Measurements from ENCODE around the gene ST14. TPM values are rescaled to one million over a fixed set of nuclear protein-coding genes. Genes with fewer than 3 reads are reported as not detected.

The ST14 gene
- total RNA-seq, 1 experiment from 2014 or later = 298 TPM

- intact Hi-C loops (cut with micrococcal nuclease; ENCODE audit: unreplicated experiment) = no loop called here
- Histone ChIP-seq H3K9me3 (no peaks in the 10 kb centered on the region), H3K36me3 (ENCODE audit: control insufficient read depth, insufficient read depth, low read length) (peaks cover 2% of the 10 kb centered on the region; the same call in 1 of the 2 replicates), H3K27me3 (replicated peaks; ENCODE audit: control insufficient read depth, insufficient read depth, low read length) (no peaks in the 10 kb centered on the region), H3K4me1 (peaks cover 13% of the 10 kb centered on the region; the same call in 1 of the 2 replicates), H3K4me3 (ENCODE audit: low read depth, low read length) (no peak overlapping the region)
- Mint-ChIP-seq H3K9me3 (ENCODE audit: unreplicated experiment) (no peaks in the 10 kb centered on the region), H3K4me1 (ENCODE audit: low read depth, unreplicated experiment) (peaks cover 34% of the 10 kb centered on the region), H3K4me3 (ENCODE audit: unreplicated experiment) (no peak overlapping the region), H3K36me3 (ENCODE audit: insufficient read depth, unreplicated experiment) (peaks cover 100% of the 10 kb centered on the region), H3K27me3 (ENCODE audit: insufficient read depth, unreplicated experiment) (no peaks in the 10 kb centered on the region), H3K27ac (ENCODE audit: unreplicated experiment) (no peak overlapping the region)
- POLR2A ChIA-PET = no interaction called here
- no peak for TF ChIP-seq CTCF (IDR thresholded peaks at IDR 0.05; ENCODE audit: insufficient read depth in 1 of 2, low read depth in 1 of 2, low read length in 1 of 2, severe bottlenecking in 1 of 2, unreplicated experiment in 1 of 2)
- no peak for DNase-seq
- no TSS peak for BruUV-seq (replicated peaks)
- CTCF ChIA-PET = interaction anchor here (0.7 kb wide), 1 partner anchor 17 kb away, joined by 4 read pairs; no protein-coding TSS in a partner anchor
These were observed 44.4 kb upstream of the ST14 start for GRCh38 chr11:130115218-130115617.

DNA sequence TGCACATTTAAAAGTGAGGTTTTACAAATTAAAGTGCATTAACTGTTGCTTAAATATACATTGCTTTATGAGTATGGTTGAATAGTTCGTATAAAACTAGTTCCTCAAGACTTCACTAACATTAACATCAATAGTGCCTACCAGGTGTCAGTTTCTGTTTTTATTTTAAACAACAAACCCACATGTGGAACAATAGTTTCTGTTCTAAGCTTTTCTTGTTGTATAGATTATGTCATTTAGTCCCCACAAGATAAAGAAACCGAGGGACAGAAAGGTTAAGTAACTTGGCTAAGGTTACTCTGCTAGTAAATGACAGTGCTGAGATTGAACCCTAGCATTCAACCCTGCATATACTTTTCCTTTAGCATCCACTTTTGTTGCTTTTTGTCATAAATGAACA lies 41.4 kb upstream of the ST14 start:
- intact Hi-C loops (cut with micrococcal nuclease; ENCODE audit: unreplicated experiment) = no loop called here
- no peaks in the 10 kb centered on the region for H3K27me3 ChIP-seq (replicated peaks; ENCODE audit: control insufficient read depth, insufficient read depth, low read length)
- POLR2A ChIA-PET = interaction anchor here (0.5 kb wide), 1 partner anchor 116 kb away, joined by 9 read pairs; the partner anchor contains the start of gene PRDM10
- H3K4me1 ChIP-seq = peaks cover 13% of the 10 kb centered on the region
- no peak overlapping the region for H3K4me3 Mint-ChIP-seq (ENCODE audit: unreplicated experiment)
- H3K9me3 ChIP-seq = no peaks in the 10 kb centered on the region
- BruUV-seq (replicated peaks) = no TSS peak
- H3K36me3 Mint-ChIP-seq (ENCODE audit: insufficient read depth, unreplicated experiment) = peaks cover 100% of the 10 kb centered on the region
- no peaks in the 10 kb centered on the region for H3K27me3 Mint-ChIP-seq (ENCODE audit: insufficient read depth, unreplicated experiment)
- H3K9me3 Mint-ChIP-seq (ENCODE audit: unreplicated experiment) = no peaks in the 10 kb centered on the region
- TF ChIP-seq CTCF (IDR thresholded peaks at IDR 0.05; ENCODE audit: insufficient read depth in 1 of 2, low read depth in 1 of 2, low read length in 1 of 2, severe bottlenecking in 1 of 2, unreplicated experiment in 1 of 2) = no peak
- DNase-seq = no peak
- CTCF ChIA-PET = interaction anchor here (0.6 to 2.0 kb wide), 3 partner anchors 14 to 940 kb away, joined by 3 to 10 read pairs (median 4); no protein-coding TSS in a partner anchor
- no peak overlapping the region for H3K27ac Mint-ChIP-seq (ENCODE audit: unreplicated experiment)
- H3K4me3 ChIP-seq (ENCODE audit: low read depth, low read length) = no peak overlapping the region
- peaks cover 9% of the 10 kb centered on the region for H3K36me3 ChIP-seq (ENCODE audit: control insufficient read depth, insufficient read depth, low read length)
- H3K4me1 Mint-ChIP-seq (ENCODE audit: low read depth, unreplicated experiment) = peaks cover 38% of the 10 kb centered on the region

DNA sequence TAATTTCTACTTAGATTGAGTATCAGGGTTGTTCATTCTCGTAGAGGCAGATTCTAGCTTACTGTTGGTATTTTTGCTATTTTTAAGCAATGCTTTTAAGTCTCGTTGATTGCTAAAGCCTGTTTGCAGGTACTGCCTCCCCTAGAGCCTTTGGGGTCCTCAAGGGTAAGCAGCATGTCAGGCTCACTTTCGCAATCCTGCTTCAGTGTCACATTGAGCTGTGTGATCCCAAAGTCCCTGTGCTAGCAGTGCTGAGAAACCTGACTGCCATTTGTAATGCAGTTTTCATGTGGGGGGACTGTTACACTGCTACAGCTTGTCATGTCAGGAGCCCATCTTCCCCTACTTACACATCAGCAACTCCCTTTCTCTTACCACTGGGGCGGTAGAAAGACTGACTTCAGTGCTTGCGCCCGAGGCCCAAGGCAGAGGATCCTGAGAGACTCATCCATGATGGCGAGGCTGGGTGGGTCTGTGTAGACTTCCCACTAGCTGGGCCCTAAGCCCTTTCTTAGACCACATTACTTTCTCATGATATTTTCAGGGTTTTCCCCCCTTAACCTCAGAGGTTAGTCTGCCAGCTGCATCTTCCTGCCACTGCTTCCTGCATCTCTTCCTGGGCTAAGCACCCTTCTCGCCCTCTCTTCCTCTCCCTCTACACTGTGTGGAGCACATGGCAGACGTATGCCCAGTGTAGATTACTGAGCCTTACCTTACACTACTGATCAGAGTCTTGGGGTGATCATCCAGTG lies 40.8 kb upstream of the ST14 start:
- Mint-ChIP-seq H3K4me3 (ENCODE audit: unreplicated experiment) (no peak overlapping the region), H3K27me3 (ENCODE audit: insufficient read depth, unreplicated experiment) (no peaks in the 10 kb centered on the region), H3K4me1 (ENCODE audit: low read depth, unreplicated experiment) (peaks cover 39% of the 10 kb centered on the region), H3K36me3 (ENCODE audit: insufficient read depth, unreplicated experiment) (peaks cover 100% of the 10 kb centered on the region), H3K9me3 (ENCODE audit: unreplicated experiment) (no peaks in the 10 kb centered on the region), H3K27ac (ENCODE audit: unreplicated experiment) (peak overlapping the region; percentile 5)
- ChIA-PET POLR2A (interaction anchor here (0.5 kb wide), 1 partner anchor 116 kb away, joined by 9 read pairs; the partner anchor contains the start of gene PRDM10), CTCF (interaction anchor here (0.6 to 2.0 kb wide), 2 partner anchors 13 to 21 kb away, joined by 3 to 10 read pairs; no protein-coding TSS in a partner anchor)
- no peaks in the 10 kb centered on the region for H3K27me3 ChIP-seq (replicated peaks; ENCODE audit: control insufficient read depth, insufficient read depth, low read length)
- no peak for TF ChIP-seq CTCF (IDR thresholded peaks at IDR 0.05; ENCODE audit: insufficient read depth in 1 of 2, low read depth in 1 of 2, low read length in 1 of 2, severe bottlenecking in 1 of 2, unreplicated experiment in 1 of 2)
- peaks cover 10% of the 10 kb centered on the region for H3K36me3 ChIP-seq (ENCODE audit: control insufficient read depth, insufficient read depth, low read length)
- no TSS peak for BruUV-seq (replicated peaks)
- intact Hi-C loops (cut with micrococcal nuclease; ENCODE audit: unreplicated experiment) = no loop called here
- peaks cover 19% of the 10 kb centered on the region for H3K4me1 ChIP-seq
- no peak for DNase-seq
- H3K9me3 ChIP-seq = no peaks in the 10 kb centered on the region
- H3K4me3 ChIP-seq (ENCODE audit: low read depth, low read length) = no peak overlapping the region

All from Caco-2 (cell line).